Breast epithelium (tissue), 4 donors: ENCODE measurements around the gene PIP5K1B. TPM values are rescaled to one million over a fixed set of nuclear protein-coding genes. Genes with fewer than 3 reads are reported as not detected.

Experiments used
- DNase-seq, 2 donors: peaks; one replicate each; pipeline ENCODE4 v3.0.0-alpha.2; 2019; ENCODE audit warnings: low spot score in 2 of 2
- H3K27ac ChIP-seq, 2 donors: fragments of 200-600 bp; sonication (generic) in 1 of 2; one replicate each; pipeline ENCODE4 v1.5.1; 2016 to 2019; ENCODE audit warnings: mild to moderate bottlenecking in 1 of 2
- H3K27me3 ChIP-seq, 2 donors: fragments of 200-600 bp; sonication (generic) in 1 of 2; one replicate each; pipeline versions ENCODE4 v1.5.1 to v1.6.0; 2017 to 2019; ENCODE audit warnings: control low read depth in 1 of 2, mild to moderate bottlenecking in 1 of 2
- H3K36me3 ChIP-seq: fragments of 200-600 bp; one replicate; pipeline ENCODE4 v1.5.1; 2019
- H3K4me1 ChIP-seq, 2 donors: fragments of 200-600 bp; sonication (generic); one replicate each; pipeline ENCODE4 v1.5.1; 2016 to 2019; ENCODE audit warnings: control low read depth in 1 of 2
- H3K4me3 ChIP-seq, 3 donors: fragments of 200-600 bp; sonication (generic); 1 replicate in 2 of 3; 2 replicates in 1 of 3; pipeline ENCODE4 v1.5.1; 2016 to 2019; ENCODE audit warnings: mild to moderate bottlenecking in 3 of 3, moderate library complexity in 2 of 3
- H3K9me3 ChIP-seq, 2 donors: fragments of 200-600 bp; sonication (generic) in 1 of 2; one replicate each; pipeline ENCODE4 v1.5.1; 2016 to 2019; ENCODE audit warnings: control low read depth in 1 of 2
- POLR2A ChIP-seq: fragments of 450-650 bp; IDR thresholded peaks from one replicate; pipeline ENCODE4 v1.6.1; 2016; ENCODE audit warnings: antibody characterized with exemption, mild to moderate bottlenecking, moderate library complexity
- POLR2AphosphoS5 ChIP-seq, 3 donors: sonication (generic); formaldehyde crosslinking; IDR thresholded peaks; one replicate each; pipeline ENCODE4 v1.6.1; 2017; ENCODE audit warnings: antibody characterized with exemption in 3 of 3
- intact Hi-C: fragments of 100-400 bp; cut with DNase I; formaldehyde crosslinking; loops from one replicate; pipeline ENCODE4 v1.15.1; 2023; ENCODE audit warnings: low total_unique reads
- total RNA-seq, 3 donors: library from RNA; depleted of rRNA; stranded (reverse); fragments of >200 nt; gene quantifications; one replicate each; pipeline ENCODE4 v1.1.0, GENCODE V29; 2016
- TF ChIP-seq, protein P1 (sequence below), 3 donors: fragments of 450-650 bp; IDR thresholded peaks; one replicate each; pipeline ENCODE4 v1.5.1; 2016 to 2017; ENCODE audit warnings: antibody characterized with exemption in 3 of 3, mild to moderate bottlenecking in 3 of 3, moderate library complexity in 3 of 3

PIP5K1B gene
- total RNA-seq, 3 donors from 2014 or later, result 0.80 to 11.1 (median 9.8) TPM

DNA sequence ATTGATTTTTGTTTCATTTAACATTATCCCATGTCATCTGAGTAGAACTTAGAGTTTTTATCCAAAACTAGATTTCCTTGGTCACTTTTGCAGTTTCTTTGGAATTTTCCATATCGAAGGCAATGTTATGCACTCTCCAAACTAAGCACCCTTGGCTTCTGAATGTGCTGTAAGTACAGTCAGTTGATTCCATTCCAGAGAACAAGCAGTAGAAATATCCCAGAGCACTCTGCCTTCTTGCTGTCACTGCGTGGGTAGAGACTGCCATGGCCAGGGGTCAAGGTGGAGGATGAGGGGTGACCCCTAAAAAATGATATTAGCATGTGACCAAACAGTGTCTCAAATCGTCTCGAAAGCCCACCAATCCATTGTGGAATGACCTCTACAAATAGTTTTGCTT, 36.2 kb downstream of the PIP5K1B start:
- H3K4me1 ChIP-seq, result no peaks in the 10 kb centered on the region
- H3K4me3 ChIP-seq, result no peak overlapping the region
- no peak overlapping the region for H3K27ac ChIP-seq
- no peaks in the 10 kb centered on the region for H3K36me3 ChIP-seq
- TF ChIP-seq, protein P1, sequence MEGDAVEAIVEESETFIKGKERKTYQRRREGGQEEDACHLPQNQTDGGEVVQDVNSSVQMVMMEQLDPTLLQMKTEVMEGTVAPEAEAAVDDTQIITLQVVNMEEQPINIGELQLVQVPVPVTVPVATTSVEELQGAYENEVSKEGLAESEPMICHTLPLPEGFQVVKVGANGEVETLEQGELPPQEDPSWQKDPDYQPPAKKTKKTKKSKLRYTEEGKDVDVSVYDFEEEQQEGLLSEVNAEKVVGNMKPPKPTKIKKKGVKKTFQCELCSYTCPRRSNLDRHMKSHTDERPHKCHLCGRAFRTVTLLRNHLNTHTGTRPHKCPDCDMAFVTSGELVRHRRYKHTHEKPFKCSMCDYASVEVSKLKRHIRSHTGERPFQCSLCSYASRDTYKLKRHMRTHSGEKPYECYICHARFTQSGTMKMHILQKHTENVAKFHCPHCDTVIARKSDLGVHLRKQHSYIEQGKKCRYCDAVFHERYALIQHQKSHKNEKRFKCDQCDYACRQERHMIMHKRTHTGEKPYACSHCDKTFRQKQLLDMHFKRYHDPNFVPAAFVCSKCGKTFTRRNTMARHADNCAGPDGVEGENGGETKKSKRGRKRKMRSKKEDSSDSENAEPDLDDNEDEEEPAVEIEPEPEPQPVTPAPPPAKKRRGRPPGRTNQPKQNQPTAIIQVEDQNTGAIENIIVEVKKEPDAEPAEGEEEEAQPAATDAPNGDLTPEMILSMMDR (IDR thresholded peaks at IDR 0.05), result no peak
- TF ChIP-seq POLR2A (no peak), POLR2AphosphoS5 (IDR thresholded peaks at IDR 0.05) (no peak)
- H3K27me3 ChIP-seq, result no peaks in the 10 kb centered on the region
- intact Hi-C loops, result no loop called here
- no peaks in the 10 kb centered on the region for H3K9me3 ChIP-seq
- no peak for DNase-seq

DNA sequence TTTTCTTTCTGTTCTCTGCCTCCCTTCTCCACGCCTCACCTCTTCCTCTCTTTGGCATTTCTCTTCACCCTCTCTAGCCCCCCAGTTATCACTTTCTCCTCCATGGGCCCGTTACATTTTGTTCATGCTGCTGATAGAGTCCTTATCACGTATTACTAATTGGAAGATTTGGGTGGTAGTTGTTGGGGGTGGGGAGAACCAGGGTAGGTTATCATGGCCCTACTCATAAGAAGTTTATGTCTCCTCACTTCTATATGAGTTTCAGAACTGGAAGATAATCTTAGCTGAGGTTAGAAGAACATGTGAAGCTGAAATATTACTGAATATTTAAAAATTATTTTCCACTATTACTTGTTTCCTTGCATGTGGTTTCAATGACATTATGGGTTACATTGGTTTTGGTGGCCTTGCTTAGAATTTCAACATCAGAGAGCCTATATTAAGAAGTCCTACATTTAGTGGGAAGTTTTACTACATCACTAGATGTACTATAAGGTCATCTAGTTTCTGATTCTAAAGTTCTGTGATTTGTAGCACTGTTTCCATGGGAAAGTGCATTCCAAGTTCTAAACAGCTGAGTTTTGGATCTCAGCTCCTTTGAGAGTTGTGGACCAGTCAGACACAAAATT, 36.8 kb downstream of the PIP5K1B start:
- no peaks in the 10 kb centered on the region for H3K4me1 ChIP-seq
- DNase-seq, result no peak
- TF ChIP-seq, protein P1 (IDR thresholded peaks at IDR 0.05), result no peak
- no peak overlapping the region for H3K27ac ChIP-seq
- no peak overlapping the region for H3K4me3 ChIP-seq
- H3K27me3 ChIP-seq, result no peaks in the 10 kb centered on the region
- H3K36me3 ChIP-seq, result no peaks in the 10 kb centered on the region
- intact Hi-C loops, result no loop called here
- no peaks in the 10 kb centered on the region for H3K9me3 ChIP-seq

DNA sequence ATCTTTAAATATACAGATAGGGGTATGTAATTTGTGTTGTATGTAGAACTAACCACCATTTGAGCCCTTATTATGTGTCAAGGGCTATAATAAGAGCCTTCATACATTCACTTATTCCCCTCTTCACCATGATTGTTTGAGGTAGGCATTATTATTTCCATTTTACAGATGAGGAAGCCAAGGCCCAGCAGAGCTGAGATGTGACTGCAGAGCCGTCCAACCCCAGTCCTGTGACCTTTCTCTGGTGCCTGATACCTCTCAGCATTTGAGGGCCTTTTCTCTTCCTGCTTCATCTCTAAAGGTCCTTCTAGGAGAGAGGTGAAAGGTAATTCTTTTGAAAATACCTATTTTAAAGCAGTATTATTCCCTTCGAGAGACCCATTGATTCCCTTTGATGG, 37.3 kb downstream of the PIP5K1B start:
- H3K9me3 ChIP-seq, result no peaks in the 10 kb centered on the region
- no peak for TF ChIP-seq POLR2A
- TF ChIP-seq, protein P1 (IDR thresholded peaks at IDR 0.05), result no peak
- no peak for TF ChIP-seq POLR2AphosphoS5 (IDR thresholded peaks at IDR 0.05)
- intact Hi-C loops, result no loop called here
- no peaks in the 10 kb centered on the region for H3K4me1 ChIP-seq
- H3K4me3 ChIP-seq, result no peak overlapping the region
- H3K27ac ChIP-seq, result no peak overlapping the region
- DNase-seq, result no peak
- H3K36me3 ChIP-seq, result no peaks in the 10 kb centered on the region
- H3K27me3 ChIP-seq, result no peaks in the 10 kb centered on the region

DNA sequence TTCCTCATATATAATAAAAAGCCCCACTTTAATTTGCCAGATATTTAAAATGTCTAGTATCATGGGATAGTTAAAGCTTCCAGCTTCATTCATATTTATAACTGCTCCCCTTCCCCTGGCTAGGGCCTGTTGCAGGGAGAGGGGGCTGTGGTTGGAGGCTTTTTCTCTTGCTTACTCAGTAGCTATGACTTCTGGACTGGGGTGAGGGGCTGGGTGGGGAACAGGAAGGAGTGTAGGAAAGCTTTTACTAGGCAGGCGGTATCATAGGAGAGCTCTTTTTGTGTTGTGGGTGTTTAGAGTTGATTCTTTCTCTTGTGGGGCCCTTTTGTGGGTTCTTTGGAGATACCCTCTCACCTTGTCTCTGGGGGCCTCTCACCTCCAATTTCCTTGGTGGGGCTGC, 39.4 kb downstream of the PIP5K1B start:
- Histone ChIP-seq H3K9me3 (no peaks in the 10 kb centered on the region), H3K4me3 (no peak overlapping the region), H3K4me1 (no peaks in the 10 kb centered on the region), H3K36me3 (no peaks in the 10 kb centered on the region), H3K27ac (no peak overlapping the region), H3K27me3 (no peaks in the 10 kb centered on the region)
- DNase-seq, result no peak
- no peak for TF ChIP-seq POLR2AphosphoS5 (IDR thresholded peaks at IDR 0.05)
- no peak for TF ChIP-seq POLR2A
- TF ChIP-seq, protein P1 (IDR thresholded peaks at IDR 0.05), result no peak
- intact Hi-C loops, result no loop called here

DNA sequence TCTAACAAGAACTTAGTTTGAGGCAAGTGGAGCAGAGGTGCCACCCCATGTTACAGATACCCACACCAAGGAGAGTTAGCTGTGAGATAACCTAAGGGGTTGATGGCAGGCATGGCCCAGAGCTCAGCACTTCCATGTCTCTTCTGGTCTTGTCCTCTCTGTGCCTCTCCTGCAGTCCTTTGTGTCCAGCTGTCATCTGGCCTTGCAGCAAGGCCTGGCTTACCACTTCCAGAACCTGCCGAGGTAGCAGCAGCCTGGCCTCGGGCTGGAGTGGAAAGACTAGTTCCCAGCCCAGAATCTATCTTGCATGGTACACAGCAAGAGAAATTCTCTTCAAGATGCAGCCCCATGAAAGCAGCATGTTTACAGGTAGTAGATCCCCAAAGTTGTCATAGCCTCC, 41.5 kb downstream of the PIP5K1B start:
- TF ChIP-seq POLR2AphosphoS5 (IDR thresholded peaks at IDR 0.05) (no peak), POLR2A (no peak)
- TF ChIP-seq, protein P1 (IDR thresholded peaks at IDR 0.05), result no peak
- H3K4me3 ChIP-seq, result peak overlapping the region in 1 of 3 donors; percentile 44
- DNase-seq, result no peak
- no peaks in the 10 kb centered on the region for H3K9me3 ChIP-seq
- no peaks in the 10 kb centered on the region for H3K36me3 ChIP-seq
- no peaks in the 10 kb centered on the region for H3K27me3 ChIP-seq
- H3K4me1 ChIP-seq, result no peaks in the 10 kb centered on the region
- H3K27ac ChIP-seq, result peak overlapping the region; percentile 67 to 82
- intact Hi-C loops, result no loop called here
